ENCODE data around the gene KIAA1614. TPM values are rescaled to one million over a fixed set of nuclear protein-coding genes. Genes with fewer than 3 reads are reported as not detected.

The KIAA1614 gene
- total RNA-seq, 1 donor from 2014 or later: 0.56 TPM

GRCh38 chr1:180969434-180969833, 56.7 kb downstream of the KIAA1614 start:
- H3K27ac ChIP-seq: no peak overlapping the region
- H3K27me3 ChIP-seq: no peaks in the 10 kb centered on the region
- no peaks in the 10 kb centered on the region for H3K79me2 ChIP-seq (ENCODE audit: low read depth)
- no peak overlapping the region for H3K4me2 ChIP-seq
- peaks cover 16% of the 10 kb centered on the region for H3K4me1 Mint-ChIP-seq
- no peak overlapping the region for H3K4me3 ChIP-seq
- peaks cover 2% of the 10 kb centered on the region for H3K27me3 Mint-ChIP-seq (ENCODE audit: insufficient read depth, low read depth)
- no peak overlapping the region for H3K9ac ChIP-seq
- H3K4me3 Mint-ChIP-seq: no peak overlapping the region
- TF ChIP-seq EZH2phosphoT487 (IDR thresholded peaks at IDR 0.05) (no peak), EZH2 (IDR thresholded peaks at IDR 0.05) (no peak), CTCF (IDR thresholded peaks at IDR 0.05) (no peak)
- H3K36me3 Mint-ChIP-seq: peaks cover 53% of the 10 kb centered on the region
- peaks cover 17% of the 10 kb centered on the region for H4K20me1 ChIP-seq (ENCODE audit: low read depth)
- no peak overlapping the region for H2AFZ ChIP-seq (replicated peaks)
- DNase-seq (ENCODE audit: low spot score): no peak
- peaks cover 1% of the 10 kb centered on the region for H3K36me3 ChIP-seq
- no peak overlapping the region for H3K27ac Mint-ChIP-seq
- H3F3A ChIP-seq (ENCODE audit: low read depth): no peaks in the 10 kb centered on the region
- H3K9me3 Mint-ChIP-seq: no peaks in the 10 kb centered on the region
- H3K9me3 ChIP-seq (ENCODE audit: low read depth): no peaks in the 10 kb centered on the region
- peaks cover 15% of the 10 kb centered on the region for H3K4me1 ChIP-seq

- Mint-ChIP-seq H3K36me3 (peaks cover 60% of the 10 kb centered on the region), H3K9me3 (no peaks in the 10 kb centered on the region), H3K4me3 (no peak overlapping the region), H3K27me3 (ENCODE audit: insufficient read depth, low read depth) (no peaks in the 10 kb centered on the region), H3K27ac (no peak overlapping the region), H3K4me1 (peaks cover 16% of the 10 kb centered on the region)
- Histone ChIP-seq H3F3A (ENCODE audit: low read depth) (no peaks in the 10 kb centered on the region), H3K9me3 (ENCODE audit: low read depth) (no peaks in the 10 kb centered on the region), H3K4me1 (peaks cover 21% of the 10 kb centered on the region), H3K36me3 (peaks cover 8% of the 10 kb centered on the region), H4K20me1 (ENCODE audit: low read depth) (peaks cover 28% of the 10 kb centered on the region), H3K4me2 (no peak overlapping the region), H3K79me2 (ENCODE audit: low read depth) (no peaks in the 10 kb centered on the region), H2AFZ (replicated peaks) (no peak overlapping the region), H3K27me3 (no peaks in the 10 kb centered on the region), H3K27ac (no peak overlapping the region), H3K9ac (no peak overlapping the region), H3K4me3 (no peak overlapping the region)
- no peak for DNase-seq (ENCODE audit: low spot score)
- TF ChIP-seq EZH2 (IDR thresholded peaks at IDR 0.05) (no peak), EZH2phosphoT487 (IDR thresholded peaks at IDR 0.05) (no peak), CTCF (IDR thresholded peaks at IDR 0.05) (no peak)
These were observed 57.8 kb downstream of the KIAA1614 start for GRCh38 chr1:180970333-180971079.

DNA sequence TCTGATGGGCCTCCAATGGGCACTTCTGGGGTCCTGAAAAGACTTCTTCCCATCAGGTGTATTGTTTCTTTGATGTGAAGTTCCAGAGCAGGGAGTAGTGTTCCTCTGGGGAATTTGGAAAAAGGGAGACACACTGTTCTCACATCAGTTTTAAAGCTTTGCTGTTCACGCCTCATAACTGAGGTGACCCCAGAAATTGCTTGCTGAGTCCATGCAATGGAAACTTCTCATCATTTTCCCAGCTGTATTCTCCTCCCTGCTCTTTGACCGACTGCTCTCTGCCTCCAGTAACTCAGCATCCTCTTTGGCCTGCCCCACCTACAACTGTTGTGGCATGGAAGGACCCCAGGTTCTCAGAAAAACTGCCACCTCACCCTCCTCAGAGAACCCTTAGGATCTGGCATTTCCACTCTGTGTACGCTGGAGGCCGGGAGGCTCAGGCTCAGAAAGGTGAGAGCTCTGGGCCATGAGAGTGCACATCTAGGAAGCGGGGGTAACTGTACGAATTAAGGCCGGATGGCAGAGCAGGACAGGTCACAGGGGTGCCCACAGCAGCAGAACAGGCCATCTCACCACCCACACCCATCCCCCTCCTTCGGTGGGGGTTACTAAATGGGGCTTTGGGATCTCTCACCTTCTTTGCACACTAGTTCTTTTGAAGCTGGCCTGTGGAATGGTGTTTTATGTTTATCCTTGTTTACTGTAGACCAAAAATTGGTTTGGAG, 58.7 kb downstream of the KIAA1614 start:
- TF ChIP-seq EZH2 (IDR thresholded peaks at IDR 0.05) (no peak), CTCF (IDR thresholded peaks at IDR 0.05) (no peak), EZH2phosphoT487 (IDR thresholded peaks at IDR 0.05) (no peak)
- Histone ChIP-seq H2AFZ (replicated peaks) (no peak overlapping the region), H4K20me1 (ENCODE audit: low read depth) (peaks cover 37% of the 10 kb centered on the region), H3K79me2 (ENCODE audit: low read depth) (no peaks in the 10 kb centered on the region), H3K4me2 (no peak overlapping the region), H3F3A (ENCODE audit: low read depth) (no peaks in the 10 kb centered on the region), H3K4me3 (no peak overlapping the region), H3K4me1 (peaks cover 21% of the 10 kb centered on the region), H3K27ac (no peak overlapping the region), H3K36me3 (peaks cover 8% of the 10 kb centered on the region), H3K9ac (no peak overlapping the region), H3K9me3 (ENCODE audit: low read depth) (no peaks in the 10 kb centered on the region), H3K27me3 (no peaks in the 10 kb centered on the region)
- Mint-ChIP-seq H3K4me1 (peaks cover 16% of the 10 kb centered on the region), H3K36me3 (peaks cover 64% of the 10 kb centered on the region), H3K4me3 (no peak overlapping the region), H3K27me3 (ENCODE audit: insufficient read depth, low read depth) (no peaks in the 10 kb centered on the region), H3K27ac (peak overlapping the region; percentile 15), H3K9me3 (no peaks in the 10 kb centered on the region)
- no peak for DNase-seq (ENCODE audit: low spot score)

All from neural progenitor cell (in vitro differentiated cells).